GM23248 (cell line): ENCODE results near the gene MAPK8IP3.

Experiments used
- EZH2 ChIP-seq: fragments of 200-600 bp; sonication (generic); IDR thresholded peaks from 2 replicates; pipeline ENCODE4 v1.6.1; 2018; ENCODE audit warnings: antibody characterized with exemption, mild to moderate bottlenecking; ENCODE audit not compliant: insufficient read depth, poor library complexity, severe bottlenecking
- EZH2phosphoT487 ChIP-seq: fragments of 200-600 bp; sonication (generic); IDR thresholded peaks from 2 replicates; pipeline ENCODE4 v1.6.1; 2018; ENCODE audit warnings: antibody characterized with exemption, moderate library complexity, mild to moderate bottlenecking, low read depth; ENCODE audit not compliant: insufficient read depth

DNA sequence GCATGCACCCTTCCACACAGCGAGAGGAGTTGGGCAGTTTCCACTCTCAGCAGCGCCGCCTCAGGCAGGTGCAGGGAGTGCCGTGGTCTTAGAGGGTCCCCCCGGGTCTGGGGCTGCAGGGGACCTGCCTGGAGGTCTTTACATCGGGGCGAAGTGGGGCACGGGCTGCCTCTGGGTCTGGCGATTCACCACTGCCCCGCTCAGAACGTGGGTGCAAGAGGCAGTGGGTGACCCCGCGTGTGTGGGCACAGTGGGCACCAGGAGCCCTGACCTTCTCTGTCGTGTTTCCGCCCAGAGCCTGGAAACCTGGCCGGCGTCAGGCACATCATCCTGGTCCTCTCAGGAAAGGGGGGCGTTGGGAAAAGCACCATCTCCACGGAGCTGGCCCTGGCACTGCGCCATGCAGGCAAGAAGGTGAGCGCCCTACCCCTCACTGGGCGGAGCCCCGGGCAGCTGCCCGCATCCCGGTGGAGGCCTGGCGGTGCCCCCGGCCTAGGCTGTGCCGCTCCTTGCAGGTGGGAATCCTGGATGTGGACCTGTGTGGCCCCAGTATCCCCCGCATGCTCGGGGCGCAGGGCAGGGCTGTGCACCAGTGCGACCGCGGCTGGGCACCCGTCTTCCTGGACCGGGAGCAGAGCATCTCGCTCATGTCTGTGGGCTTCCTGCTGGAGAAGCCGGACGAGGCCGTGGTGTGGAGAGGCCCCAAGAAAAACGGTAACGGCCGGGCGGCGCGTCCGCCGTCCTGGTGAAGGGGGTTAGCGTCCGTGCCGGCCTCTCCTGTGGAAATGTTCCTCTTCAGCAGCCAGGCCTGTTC is 80.5 kb downstream of the MAPK8IP3 start:
- TF ChIP-seq EZH2phosphoT487 (no peak), EZH2 (no peak)
